Activated naive CD8-positive, alpha-beta T cell treated with anti-CD3 and anti-CD28 coated beads for 36 hours (primary cell): ENCODE results near the gene CDK14. TPM values are rescaled to one million over a fixed set of nuclear protein-coding genes. Genes with fewer than 3 reads are reported as not detected.

ENCODE experiments used
- DNase-seq: peaks from one replicate; pipeline ENCODE4 v3.0.0; 2021
- H3K27ac Mint-ChIP-seq: one replicate; pipeline ENCODE4 v1.8.0; 2022; ENCODE audit warnings: mild to moderate bottlenecking, moderate library complexity, mixed read lengths
- H3K27me3 Mint-ChIP-seq: one replicate; pipeline ENCODE4 v1.8.0; 2022; ENCODE audit warnings: mild to moderate bottlenecking, mixed read lengths
- H3K36me3 Mint-ChIP-seq: one replicate; pipeline ENCODE4 v1.8.0; 2021; ENCODE audit warnings: mild to moderate bottlenecking, mixed read lengths
- H3K4me1 Mint-ChIP-seq: one replicate; pipeline ENCODE4 v1.8.0; 2021; ENCODE audit warnings: mixed read lengths
- H3K4me3 Mint-ChIP-seq: one replicate; pipeline ENCODE4 v1.8.0; 2022; ENCODE audit warnings: mild to moderate bottlenecking, moderate library complexity, mixed read lengths
- H3K9me3 Mint-ChIP-seq: one replicate; pipeline ENCODE4 v1.8.0; 2022; ENCODE audit warnings: mixed read lengths
- total RNA-seq, 2 experiments: library from RNA; stranded (reverse); gene quantifications; one replicate each; pipeline ENCODE4 v1.2.3, GENCODE V29; 2021

Gene CDK14
- total RNA-seq, 2 experiments from 2014 or later = 0.92 to 1.6 TPM

DNA sequence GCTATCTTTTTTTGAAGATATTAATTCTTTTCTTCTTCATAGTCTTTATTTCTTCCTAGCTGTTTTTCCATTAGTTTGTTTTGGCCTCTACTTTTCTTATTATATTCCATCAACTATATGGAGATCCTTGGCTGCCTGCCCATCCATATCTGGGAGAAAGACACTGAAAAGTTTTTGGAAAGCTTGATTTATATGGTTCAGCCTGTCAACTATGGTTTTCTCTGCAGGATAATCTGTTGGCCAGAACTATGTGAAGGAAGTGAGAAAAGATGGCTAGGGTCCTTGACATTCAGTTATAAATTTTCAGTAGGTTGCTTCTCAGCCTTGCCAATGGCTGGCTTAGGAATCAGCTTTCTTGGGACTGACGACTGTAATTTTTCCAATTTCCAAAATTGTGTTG, 10.0 kb upstream of the CDK14 start:
- Mint-ChIP-seq H3K4me1 (no peaks in the 10 kb centered on the region), H3K4me3 (no peak overlapping the region), H3K27me3 (no peaks in the 10 kb centered on the region), H3K27ac (no peak overlapping the region), H3K9me3 (no peaks in the 10 kb centered on the region), H3K36me3 (no peaks in the 10 kb centered on the region)
- DNase-seq = no peak

DNA sequence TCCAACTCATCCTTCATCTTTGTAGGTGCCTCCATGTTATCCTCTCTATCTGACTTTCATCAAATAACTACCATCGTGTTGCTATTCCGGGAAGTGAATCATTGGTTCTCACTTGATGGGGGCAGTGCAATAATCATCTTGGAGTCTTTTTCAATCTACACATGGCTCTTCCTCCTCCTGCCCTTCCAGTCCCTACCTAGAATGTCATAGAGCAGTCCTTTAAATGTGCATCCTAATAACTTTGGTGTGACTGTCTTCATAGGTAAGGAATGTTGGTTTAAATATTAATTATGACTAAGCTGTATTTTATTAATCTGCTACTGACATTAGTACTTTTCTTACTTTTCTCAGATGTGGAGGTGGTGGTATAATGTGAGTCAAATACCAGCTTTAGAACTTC, 8.4 kb upstream of the CDK14 start:
- Mint-ChIP-seq H3K36me3 (no peaks in the 10 kb centered on the region), H3K27me3 (no peaks in the 10 kb centered on the region), H3K4me3 (no peak overlapping the region), H3K27ac (no peak overlapping the region), H3K4me1 (no peaks in the 10 kb centered on the region), H3K9me3 (no peaks in the 10 kb centered on the region)
- DNase-seq = no peak

DNA sequence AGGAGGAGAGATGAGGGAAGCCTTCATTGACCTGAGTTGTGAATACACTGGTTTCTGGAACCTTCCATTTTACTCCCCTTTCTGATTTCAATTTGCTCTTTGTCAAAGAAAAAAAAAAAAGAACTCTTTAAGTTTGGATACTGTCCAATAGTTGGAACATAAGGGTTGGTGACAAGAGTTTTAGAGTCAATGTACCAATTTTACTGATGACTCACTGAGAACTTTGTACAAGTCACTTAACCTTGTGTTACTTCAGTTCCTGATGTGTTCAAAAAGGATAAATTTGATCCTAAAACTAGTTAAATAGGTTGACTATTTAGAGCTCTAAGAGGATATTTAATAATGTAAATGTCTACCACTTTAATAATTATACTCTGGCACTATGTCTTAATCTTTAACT, 4.1 kb upstream of the CDK14 start:
- Mint-ChIP-seq H3K27ac (no peak overlapping the region), H3K9me3 (peaks cover 1% of the 10 kb centered on the region), H3K4me1 (peaks cover 6% of the 10 kb centered on the region), H3K4me3 (no peak overlapping the region), H3K27me3 (peaks cover 34% of the 10 kb centered on the region), H3K36me3 (no peaks in the 10 kb centered on the region)
- DNase-seq = no peak

DNA sequence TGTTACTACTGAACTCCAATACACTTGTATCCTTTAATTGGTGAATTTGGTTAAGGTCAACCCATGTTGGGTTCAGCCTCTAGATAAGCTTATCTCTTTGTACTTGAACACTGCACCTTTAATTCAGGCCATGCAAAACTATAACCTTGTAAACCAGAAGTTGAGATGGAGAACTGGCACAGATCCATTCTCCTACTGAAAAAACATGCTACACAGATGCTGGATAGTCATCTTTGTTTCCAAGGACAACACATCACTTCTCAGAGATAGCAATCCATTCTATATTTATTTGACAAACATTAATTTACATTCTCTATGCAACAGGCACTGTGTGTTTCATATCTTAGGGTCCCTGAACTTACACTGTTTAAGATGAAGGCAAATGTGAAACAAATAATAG, 2.9 kb upstream of the CDK14 start:
- Mint-ChIP-seq H3K27me3 (peaks cover 46% of the 10 kb centered on the region), H3K9me3 (peaks cover 1% of the 10 kb centered on the region), H3K4me1 (peaks cover 12% of the 10 kb centered on the region), H3K36me3 (no peaks in the 10 kb centered on the region), H3K27ac (no peak overlapping the region), H3K4me3 (no peak overlapping the region)
- no peak for DNase-seq

DNA sequence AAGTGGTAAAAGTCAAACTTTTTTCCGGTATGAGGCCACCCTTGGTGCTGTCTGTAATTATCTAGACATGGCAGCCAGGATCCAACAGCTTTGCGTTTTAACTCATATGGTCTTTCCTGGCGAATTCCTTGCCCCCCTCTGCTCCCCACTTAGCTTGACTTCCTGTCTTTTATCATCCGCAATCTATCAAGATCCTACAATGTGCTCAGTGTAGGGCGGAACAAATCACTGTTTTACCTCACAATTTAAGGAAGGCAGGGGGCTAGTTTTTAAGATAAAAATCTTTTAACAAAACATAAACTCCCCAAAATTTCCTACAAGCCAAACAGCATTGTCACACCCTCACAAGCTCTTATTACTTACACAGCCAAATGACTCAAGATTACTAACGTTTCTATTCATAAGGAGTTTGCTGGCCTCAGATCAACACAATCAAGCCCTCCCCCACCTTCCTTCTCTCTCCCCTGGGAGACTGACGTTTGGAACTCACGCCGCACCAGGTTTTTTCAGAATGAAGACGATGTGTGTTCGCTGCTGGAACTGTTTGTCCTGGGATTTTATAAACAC, 1.3 kb upstream of the CDK14 start:
- Mint-ChIP-seq H3K4me3 (no peak overlapping the region), H3K4me1 (peaks cover 12% of the 10 kb centered on the region), H3K27ac (no peak overlapping the region), H3K36me3 (no peaks in the 10 kb centered on the region), H3K9me3 (peaks cover 1% of the 10 kb centered on the region), H3K27me3 (peaks cover 59% of the 10 kb centered on the region)
- DNase-seq = no peak

DNA sequence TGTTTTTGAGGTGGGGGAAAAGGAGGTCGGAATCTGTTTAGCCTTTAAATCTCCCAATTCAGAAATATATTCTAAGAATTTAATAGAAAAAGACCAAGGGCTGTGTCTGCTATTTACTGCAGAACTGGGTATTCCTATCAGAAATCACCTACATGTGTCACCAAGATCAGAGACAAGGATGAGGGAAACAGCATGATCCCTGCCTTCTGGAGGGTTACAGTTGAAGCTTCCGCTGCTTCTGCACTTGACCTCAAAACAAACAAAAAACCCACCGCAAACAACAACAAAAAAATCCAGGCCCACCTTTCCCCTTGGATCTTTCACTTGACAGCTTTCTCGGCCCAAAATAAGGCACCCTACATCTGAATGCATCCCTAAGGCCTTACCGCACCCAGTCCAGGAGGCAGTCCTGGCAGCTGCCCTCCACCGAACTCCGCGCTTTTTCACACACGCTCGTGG, 750 bp upstream of the CDK14 start:
- Mint-ChIP-seq H3K9me3 (peaks cover 1% of the 10 kb centered on the region), H3K27ac (no peak overlapping the region), H3K4me3 (peak overlapping the region; percentile 54), H3K4me1 (peaks cover 12% of the 10 kb centered on the region), H3K27me3 (peaks cover 64% of the 10 kb centered on the region), H3K36me3 (no peaks in the 10 kb centered on the region)
- no peak for DNase-seq

DNA sequence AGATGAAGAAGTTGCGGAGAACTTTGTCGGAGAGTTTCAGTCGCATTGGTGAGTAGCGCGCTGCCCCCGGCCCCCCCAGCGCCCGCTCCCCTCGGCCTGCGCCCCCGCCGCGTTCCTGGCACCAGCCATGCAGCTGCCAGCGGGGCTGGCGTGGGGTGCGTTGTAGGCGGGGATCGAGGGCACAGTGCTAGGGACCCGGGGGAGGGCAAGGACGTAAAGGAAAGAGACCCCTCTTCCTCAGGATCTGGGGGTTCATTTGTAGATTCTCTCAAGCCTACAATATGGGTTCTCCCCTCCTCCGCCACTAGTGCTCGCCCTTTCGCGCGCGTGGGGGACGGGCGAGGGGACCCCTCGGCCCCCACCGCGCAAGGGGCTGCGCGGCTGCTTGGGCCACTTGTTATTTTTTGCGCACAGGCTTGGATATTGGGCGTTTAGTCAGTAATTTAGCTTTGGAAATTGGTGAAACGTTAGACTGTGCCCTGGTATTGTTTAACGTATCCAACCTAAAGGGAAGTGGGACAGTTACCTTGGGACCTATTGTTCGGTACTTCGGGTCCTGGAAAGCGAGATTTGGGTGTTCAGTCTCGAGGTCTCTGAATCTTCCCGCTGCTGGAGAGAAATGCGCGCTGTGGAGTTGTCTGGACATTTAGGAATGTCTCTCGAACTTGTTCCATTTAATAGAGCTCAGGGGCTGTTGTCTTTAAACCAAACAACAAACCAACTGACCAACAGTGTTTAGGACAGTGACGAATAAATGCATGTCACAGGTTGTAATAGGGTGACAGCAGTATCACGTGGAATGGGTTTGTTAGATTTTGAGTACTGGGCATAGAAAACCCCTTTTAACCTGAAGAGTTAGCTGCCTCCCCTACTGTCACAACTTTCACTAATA, 796 bp downstream of the CDK14 start:
- H3K27ac Mint-ChIP-seq = peak overlapping the region; percentile 45
- H3K4me3 Mint-ChIP-seq = peak overlapping the region; percentile 80
- H3K36me3 Mint-ChIP-seq = no peaks in the 10 kb centered on the region
- H3K27me3 Mint-ChIP-seq = peaks cover 79% of the 10 kb centered on the region
- peaks cover 1% of the 10 kb centered on the region for H3K9me3 Mint-ChIP-seq
- peaks cover 12% of the 10 kb centered on the region for H3K4me1 Mint-ChIP-seq
- no peak for DNase-seq

DNA sequence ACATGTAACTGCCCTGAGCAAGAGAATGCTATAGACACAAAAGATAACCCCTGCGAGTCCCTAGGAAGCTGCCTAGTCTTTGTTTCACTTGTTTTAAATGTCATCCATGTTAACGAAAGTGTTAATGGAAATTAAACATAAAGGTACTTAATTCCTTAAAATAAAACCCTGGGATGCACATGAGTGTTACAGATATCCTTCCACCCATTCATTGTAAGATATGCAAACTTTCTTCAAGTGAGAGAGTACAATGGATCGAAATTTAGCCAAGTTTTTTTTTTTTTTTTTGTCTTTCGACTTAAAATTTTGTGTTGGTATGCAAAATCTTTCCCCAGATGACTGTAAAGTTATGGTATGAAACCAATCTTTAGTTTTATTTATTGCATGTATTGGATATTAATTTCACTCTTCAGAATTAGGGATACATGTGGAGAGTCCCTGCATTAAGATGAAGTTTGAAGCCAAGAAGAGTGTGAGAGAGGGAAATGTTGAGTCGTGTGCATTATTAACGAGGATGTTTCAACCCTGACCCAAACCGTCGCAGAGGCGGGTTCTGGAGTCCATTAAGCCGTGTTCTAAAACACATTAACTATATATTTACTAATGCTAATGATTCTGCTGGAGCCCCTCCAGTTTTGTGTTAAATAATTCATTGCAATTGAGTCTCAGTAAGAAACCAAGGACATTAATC, 1.6 kb downstream of the CDK14 start:
- Mint-ChIP-seq H3K4me1 (peaks cover 12% of the 10 kb centered on the region), H3K27me3 (peaks cover 84% of the 10 kb centered on the region), H3K9me3 (peaks cover 1% of the 10 kb centered on the region), H3K4me3 (peak overlapping the region; percentile 50), H3K27ac (no peak overlapping the region), H3K36me3 (no peaks in the 10 kb centered on the region)
- DNase-seq = no peak

DNA sequence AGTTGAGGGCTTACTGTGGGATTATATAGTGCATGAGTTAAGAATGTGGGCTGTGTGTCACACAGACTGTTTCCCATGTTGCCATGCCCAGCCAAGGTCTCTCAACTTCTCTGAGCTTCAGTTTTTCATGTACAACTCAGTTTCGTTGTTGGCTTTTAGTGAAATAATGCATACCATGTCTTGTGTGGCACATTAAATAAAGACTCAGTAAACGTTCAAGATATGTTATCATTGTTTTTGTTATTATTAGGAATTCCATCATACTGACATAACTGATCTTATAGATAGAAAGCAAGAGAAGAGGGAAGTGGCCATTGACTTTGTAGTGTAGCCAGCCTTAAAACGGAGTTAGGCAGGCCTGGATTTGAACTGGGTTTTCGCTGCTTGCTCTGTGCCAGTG, 2.9 kb downstream of the CDK14 start:
- no peak overlapping the region for H3K4me3 Mint-ChIP-seq
- peaks cover 12% of the 10 kb centered on the region for H3K4me1 Mint-ChIP-seq
- no peak overlapping the region for H3K27ac Mint-ChIP-seq
- H3K36me3 Mint-ChIP-seq = no peaks in the 10 kb centered on the region
- DNase-seq = no peak
- peaks cover under 1% of the 10 kb centered on the region for H3K9me3 Mint-ChIP-seq
- H3K27me3 Mint-ChIP-seq = peaks cover 77% of the 10 kb centered on the region

DNA sequence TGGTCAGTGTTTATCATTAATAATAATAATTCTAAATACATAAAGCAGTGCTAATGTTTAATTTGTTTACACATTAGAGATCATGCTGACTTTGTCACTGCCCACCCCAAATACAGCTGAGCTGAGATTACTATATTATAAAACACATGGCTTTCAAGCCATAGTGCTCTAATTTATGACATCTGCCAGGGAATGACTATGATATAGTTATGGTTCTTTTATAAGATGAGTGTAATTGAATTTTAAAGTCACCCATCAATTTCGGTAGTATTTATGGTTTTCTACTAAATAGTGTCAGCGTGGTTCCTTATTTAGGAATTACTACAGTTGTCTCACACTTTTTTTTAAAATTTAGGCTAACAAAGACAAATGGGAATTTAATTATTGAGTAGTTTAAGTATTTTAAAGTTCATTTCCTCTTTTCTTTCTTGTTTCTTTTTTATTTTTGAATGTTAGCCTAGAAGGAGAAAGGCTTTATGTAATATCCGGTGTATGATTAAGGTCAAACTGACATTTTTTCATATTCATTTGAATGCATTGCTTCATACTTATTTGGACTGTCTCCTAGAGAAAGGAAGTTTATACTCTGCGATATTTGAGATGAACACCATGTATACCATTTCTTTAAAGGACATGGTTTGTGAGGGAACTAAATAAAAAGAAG, 3.9 kb downstream of the CDK14 start:
- DNase-seq = no peak
- H3K27ac Mint-ChIP-seq = no peak overlapping the region
- peaks cover 12% of the 10 kb centered on the region for H3K4me1 Mint-ChIP-seq
- no peaks in the 10 kb centered on the region for H3K9me3 Mint-ChIP-seq
- H3K4me3 Mint-ChIP-seq = no peak overlapping the region
- no peaks in the 10 kb centered on the region for H3K36me3 Mint-ChIP-seq
- H3K27me3 Mint-ChIP-seq = peaks cover 73% of the 10 kb centered on the region

DNA sequence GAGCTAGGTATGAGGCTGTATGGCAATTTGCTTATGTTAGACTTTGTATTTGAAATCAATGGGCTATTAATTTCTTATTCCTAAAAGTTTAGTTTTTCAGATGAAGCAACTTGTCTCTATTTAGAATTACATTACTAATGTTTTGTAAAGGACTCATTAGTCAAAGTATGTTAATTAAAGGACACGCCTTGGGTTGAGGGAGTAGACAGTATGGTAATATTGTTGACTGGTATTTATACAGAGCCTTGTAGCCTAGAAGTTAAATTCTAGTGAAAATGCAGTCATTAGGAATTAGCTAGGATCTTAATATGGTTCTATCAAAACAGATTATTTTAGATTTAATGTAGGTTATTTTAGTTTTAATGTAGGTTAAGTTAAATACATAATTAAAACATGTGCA, 6.2 kb downstream of the CDK14 start:
- DNase-seq = no peak
- Mint-ChIP-seq H3K9me3 (no peaks in the 10 kb centered on the region), H3K27ac (no peak overlapping the region), H3K4me3 (no peak overlapping the region), H3K36me3 (no peaks in the 10 kb centered on the region), H3K27me3 (peaks cover 59% of the 10 kb centered on the region), H3K4me1 (peaks cover 3% of the 10 kb centered on the region)

DNA sequence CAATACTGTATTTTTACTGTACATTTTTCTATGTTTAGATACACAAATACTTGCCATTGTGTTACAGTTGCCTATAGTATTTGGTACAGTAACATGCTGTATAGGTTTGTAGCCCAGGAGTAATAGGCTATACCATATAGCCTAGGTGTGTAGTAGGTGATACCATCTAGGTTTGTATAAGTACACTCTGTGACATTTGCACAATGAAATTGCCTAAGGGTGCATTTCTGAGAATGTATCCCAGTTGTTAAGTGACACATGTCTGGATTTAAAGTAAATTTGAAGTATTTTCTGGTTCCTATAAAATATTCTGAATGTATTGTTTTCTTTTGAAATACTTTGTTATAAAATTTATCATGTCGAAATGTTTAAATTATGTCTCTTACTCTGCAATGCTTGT, 7.2 kb downstream of the CDK14 start:
- Mint-ChIP-seq H3K27me3 (peaks cover 52% of the 10 kb centered on the region), H3K36me3 (no peaks in the 10 kb centered on the region), H3K4me1 (no peaks in the 10 kb centered on the region), H3K9me3 (no peaks in the 10 kb centered on the region), H3K4me3 (no peak overlapping the region), H3K27ac (no peak overlapping the region)
- DNase-seq = no peak

DNA sequence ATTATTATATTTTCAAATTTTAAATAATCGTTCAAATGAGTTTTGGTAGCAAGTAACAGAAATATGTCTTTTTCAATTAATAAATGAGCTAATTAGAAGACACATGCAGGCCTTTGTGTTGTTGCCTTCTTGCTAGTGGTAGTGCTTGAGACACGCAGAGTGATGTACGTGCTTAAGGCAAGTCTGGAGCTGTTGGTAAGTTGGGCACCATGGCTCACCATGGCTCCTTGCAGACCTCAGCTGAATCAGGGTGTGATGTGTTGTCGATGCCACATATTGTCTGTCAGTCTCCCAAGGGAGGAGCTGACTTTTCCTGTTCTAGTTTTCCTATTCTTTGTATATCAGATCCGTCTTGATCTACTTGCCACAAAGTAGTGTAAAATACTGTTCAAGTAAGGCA, 8.3 kb downstream of the CDK14 start:
- Mint-ChIP-seq H3K9me3 (no peaks in the 10 kb centered on the region), H3K36me3 (no peaks in the 10 kb centered on the region), H3K4me1 (no peaks in the 10 kb centered on the region), H3K27me3 (peaks cover 48% of the 10 kb centered on the region), H3K4me3 (no peak overlapping the region), H3K27ac (no peak overlapping the region)
- DNase-seq = no peak

DNA sequence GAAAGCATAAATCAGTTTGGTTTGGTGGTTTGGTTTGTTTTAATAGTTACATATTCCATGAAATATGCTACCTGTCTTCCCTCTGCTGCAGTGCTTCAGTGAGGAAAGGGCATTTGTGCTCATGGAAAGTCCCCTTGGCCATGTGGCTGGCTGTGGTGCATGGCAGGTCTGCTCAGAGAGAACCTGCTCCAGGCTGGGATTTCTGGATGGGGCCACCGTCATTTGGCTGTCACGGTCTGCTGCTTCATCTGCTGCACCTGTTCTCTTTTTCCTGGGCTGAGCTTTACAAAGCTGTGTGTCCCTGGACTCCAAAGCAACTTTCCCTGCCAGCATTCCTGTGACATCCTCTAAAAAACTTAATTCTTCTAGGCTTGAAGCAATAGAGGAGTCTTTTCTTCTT, 8.9 kb downstream of the CDK14 start:
- no peak for DNase-seq
- no peaks in the 10 kb centered on the region for H3K9me3 Mint-ChIP-seq
- no peaks in the 10 kb centered on the region for H3K36me3 Mint-ChIP-seq
- no peaks in the 10 kb centered on the region for H3K4me1 Mint-ChIP-seq
- H3K4me3 Mint-ChIP-seq = no peak overlapping the region
- peaks cover 43% of the 10 kb centered on the region for H3K27me3 Mint-ChIP-seq
- no peak overlapping the region for H3K27ac Mint-ChIP-seq

DNA sequence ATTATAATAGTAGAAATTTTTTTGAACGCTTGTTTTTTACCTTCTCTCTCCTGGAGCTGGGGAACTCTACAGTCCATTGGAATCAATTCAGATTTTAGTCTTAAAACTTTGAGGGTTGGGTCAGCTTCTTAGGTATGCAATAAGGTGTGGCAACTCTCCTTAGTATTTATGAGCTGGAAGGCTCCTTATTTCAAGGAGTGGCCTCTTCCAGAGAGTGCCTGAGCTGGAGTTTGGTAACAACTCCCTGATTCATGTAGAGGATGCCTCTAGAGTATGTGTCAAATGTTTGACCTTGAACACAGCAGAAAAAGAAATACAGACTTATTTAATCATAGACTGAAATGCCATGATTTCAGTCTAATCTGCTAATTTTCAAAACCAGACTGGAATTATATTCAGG, 11.1 kb downstream of the CDK14 start:
- no peaks in the 10 kb centered on the region for H3K9me3 Mint-ChIP-seq
- H3K4me1 Mint-ChIP-seq = no peaks in the 10 kb centered on the region
- H3K4me3 Mint-ChIP-seq = no peak overlapping the region
- H3K36me3 Mint-ChIP-seq = no peaks in the 10 kb centered on the region
- DNase-seq = no peak
- no peak overlapping the region for H3K27ac Mint-ChIP-seq
- H3K27me3 Mint-ChIP-seq = peaks cover 35% of the 10 kb centered on the region
